ENCODE measurements around the gene PBX4. TPM values are rescaled to one million over a fixed set of nuclear protein-coding genes. Genes with fewer than 3 reads are reported as not detected.

PBX4 gene
- total and polyA plus RNA-seq, 2 donors (not counting 3 experiments of a cell fraction or from before 2014, with no cell fraction given): not detected

- Histone ChIP-seq H3K9ac (replicated peaks; ENCODE audit: extremely low read depth, insufficient read depth, low read length) (no peak overlapping the region), H2AFZ (ENCODE audit: low read depth, low read length) (no peak overlapping the region), H3K27ac (ENCODE audit: insufficient read depth, low read depth, low read length) (no peak overlapping the region), H3K36me3 (ENCODE audit: control insufficient read depth in 2 of 2, extremely low read depth in 1 of 2, insufficient read depth in 2 of 2, low read length in 2 of 2) (no peaks in the 10 kb centered on the region), H3K79me2 (ENCODE audit: control insufficient read depth, insufficient read depth, low read length) (no peaks in the 10 kb centered on the region), H3K4me1 (ENCODE audit: control insufficient read depth, extremely low read depth, insufficient read depth, low read length) (no peaks in the 10 kb centered on the region), H3K9me1 (replicated peaks; ENCODE audit: control insufficient read depth, extremely low read depth, insufficient read depth, low read length) (no peaks in the 10 kb centered on the region), H3K9me3 (replicated peaks; ENCODE audit: control insufficient read depth, insufficient read depth, low read length) (no peaks in the 10 kb centered on the region), H4K20me1 (replicated peaks; ENCODE audit: control insufficient read depth, extremely low read depth, insufficient read depth, low read length) (no peaks in the 10 kb centered on the region), H3K27me3 (ENCODE audit: control insufficient read depth in 2 of 2, insufficient read depth in 2 of 2, low read length in 2 of 2) (no peaks in the 10 kb centered on the region), H3K4me3 (replicated peaks in 1 of 3; ENCODE audit: insufficient read depth in 1 of 3, low read depth in 1 of 3, low read length in 3 of 3) (no peak overlapping the region), H3K4me2 (ENCODE audit: insufficient read depth, low read length) (no peak overlapping the region)
- FAIRE-seq: no peak
- CTCF ChIA-PET: no interaction called here
- TF ChIP-seq JUN (IDR thresholded peaks at IDR 0.05; ENCODE audit: borderline replicate concordance, insufficient read depth, insufficient read length, low read depth): no peak
- TF ChIP-seq EZH2 (IDR thresholded peaks at IDR 0.05; ENCODE audit: borderline replicate concordance, low read depth, low read length, severe bottlenecking): no peak
- TF ChIP-seq GATA2 (IDR thresholded peaks at IDR 0.05; ENCODE audit: insufficient read depth, insufficient read length, low read depth, low read length): no peak
- TF ChIP-seq POLR2AphosphoS5 (IDR thresholded peaks at IDR 0.05; ENCODE audit: insufficient read depth, low read depth, low read length): no peak
- TF ChIP-seq POLR2A (IDR thresholded peaks at IDR 0.05; ENCODE audit: low read depth, low read length): no peak
- no peak for TF ChIP-seq MYC (IDR thresholded peaks at IDR 0.05; ENCODE audit: low read depth, low read length)
- TF ChIP-seq CTCF (IDR thresholded peaks at IDR 0.05; ENCODE audit: extremely low read depth in 1 of 2, insufficient read depth in 1 of 2, low read depth in 1 of 2, low read length in 2 of 2): no peak
- no peak for TF ChIP-seq MAX (IDR thresholded peaks at IDR 0.05; ENCODE audit: insufficient read depth, insufficient read length)
- no peak for TF ChIP-seq FOS (IDR thresholded peaks at IDR 0.05; ENCODE audit: borderline replicate concordance, insufficient read depth, low read length)
- DNase-seq (ENCODE audit: low read depth, low spot score): no peak
- POLR2A ChIA-PET: no interaction called here
- intact Hi-C loops (cut with micrococcal nuclease): no loop called here
- dilution Hi-C loops (cut with MboI; ENCODE audit: extremely low pct_ligation_motif_present, low sequenced_read_pairs): no loop called here
- no TSS peak for BruUV-seq (replicated peaks)
These were observed 12.5 kb downstream of the PBX4 start for GRCh38 chr19:19606021-19606420.
